MG63 (cell line): ENCODE data around the gene GSAP. TPM values are rescaled to one million over a fixed set of nuclear protein-coding genes. Genes with fewer than 3 reads are reported as not detected.

Experiments used
- DNase-seq: peaks from one replicate; pipeline ENCODE4 v3.0.0-alpha.2; 2020
- H3K27me3 ChIP-seq: fragments of 250-450 bp; sonication (Bioruptor Pico); 2 replicates; pipeline ENCODE4 v1.5.1; 2020; ENCODE audit warnings: mild to moderate bottlenecking, moderate library complexity
- H3K36me3 ChIP-seq: fragments of 250-450 bp; sonication (Bioruptor Pico); 2 replicates; pipeline ENCODE4 v1.5.1; 2020; ENCODE audit warnings: mild to moderate bottlenecking, moderate library complexity
- H3K4me3 ChIP-seq: fragments of 250-450 bp; sonication (Bioruptor Pico); 2 replicates; pipeline ENCODE4 v1.5.1; 2020; ENCODE audit warnings: mild to moderate bottlenecking, moderate library complexity
- H3K9me3 ChIP-seq: fragments of 250-450 bp; sonication (Bioruptor Pico); 2 replicates; pipeline ENCODE4 v1.5.1; 2020; ENCODE audit warnings: mild to moderate bottlenecking, moderate library complexity
- total RNA-seq: library from RNA; depleted of rRNA; stranded (reverse); fragments of >200 nt; shearing (Covaris generic); gene quantifications from 2 replicates; pipeline ENCODE4 v1.2.3, GENCODE V29; 2014; ENCODE audit warnings: low replicate concordance; rRNA removed

GSAP gene
- total RNA-seq, 1 experiment from 2014 or later = 2.3 TPM

- no peak overlapping the region for H3K4me3 ChIP-seq
- no peaks in the 10 kb centered on the region for H3K9me3 ChIP-seq
- no peaks in the 10 kb centered on the region for H3K36me3 ChIP-seq
- H3K27me3 ChIP-seq = no peaks in the 10 kb centered on the region
- DNase-seq = no peak
Measured at GRCh38 chr7:77262316-77262715, 153.8 kb downstream of the GSAP start.

Other genes with a start within 250 kb of the GSAP start
- not detected in 2 replicates for gene FGL2, start 216.5 kb downstream of the GSAP start, total RNA-seq
- gene PTPN12, start 120.9 kb upstream of the GSAP start, total RNA-seq = 11.5 and 15.5 TPM in 2 replicates